Amniotic stem cell (primary cell): Measurements from ENCODE around the gene APOBR.
"Not testable (repeated sequence)": the region's sequence is repeated elsewhere in the genome, so short reads cannot be mapped to it uniquely, and the experiment has no call there.

Experiments used
- DNase-seq: peaks from one replicate; lab custom pipeline; 2025; lab: John Stamatoyannopoulos, UW

APOBR gene

GRCh38 chr16:28499854-28500253, 5.4 kb downstream of the APOBR start:
- DNase-seq, result no peak

DNA sequence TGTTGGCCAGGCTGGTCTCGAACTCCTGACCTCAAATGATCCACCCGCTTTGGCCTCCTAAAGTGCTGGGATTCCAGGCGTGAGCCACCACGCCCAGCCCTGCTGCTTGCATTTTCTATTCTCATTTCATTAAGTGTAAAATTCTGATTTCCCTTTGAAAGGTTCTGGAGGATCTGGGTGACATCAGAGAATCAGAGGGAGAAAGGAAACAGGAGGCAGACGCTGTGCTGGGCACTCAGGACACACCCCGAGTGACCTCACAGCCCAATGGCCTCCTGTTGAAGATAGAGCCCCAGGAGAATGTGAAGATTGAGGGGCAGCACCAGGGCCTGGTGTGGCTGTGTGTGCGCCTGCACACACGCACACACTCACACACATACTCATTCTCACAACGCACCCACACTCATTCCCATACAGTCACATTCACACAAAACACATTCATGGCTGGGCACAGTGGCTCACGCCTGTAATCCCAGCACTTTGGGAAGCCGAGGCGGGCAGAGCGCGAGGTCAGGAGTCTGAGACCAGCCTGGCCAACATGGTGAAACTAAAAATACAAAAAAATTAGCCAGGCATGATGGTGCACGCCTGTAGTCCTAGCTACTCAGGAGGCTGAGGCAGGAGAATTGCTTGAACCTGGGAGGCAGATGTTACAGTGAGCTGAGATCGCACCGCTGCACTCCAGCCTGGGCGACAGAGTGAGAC, 6.2 kb downstream of the APOBR start:
- DNase-seq, result not testable (repeated sequence)

- no peak for DNase-seq
Measured at GRCh38 chr16:28501258-28502232, 7.1 kb downstream of the APOBR start.

DNA sequence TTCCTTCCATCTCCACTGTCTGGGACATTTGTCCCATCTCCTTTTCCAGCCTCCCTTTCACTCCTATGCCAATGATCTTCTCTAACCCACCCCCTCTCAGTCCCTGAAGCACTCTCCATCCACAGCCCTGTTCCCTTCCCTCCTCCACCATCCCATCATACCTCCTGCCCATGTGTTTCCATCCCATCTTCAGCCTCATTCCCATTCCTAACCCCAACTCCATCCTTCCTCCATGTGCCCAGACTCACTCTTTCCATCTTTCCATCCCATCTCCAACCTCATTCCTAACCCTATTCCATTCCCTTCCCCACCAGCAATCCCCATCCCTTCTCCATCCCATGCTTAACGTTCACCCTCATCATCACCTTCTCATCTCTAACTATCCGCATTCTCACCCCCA, 7.8 kb downstream of the APOBR start:
- DNase-seq, result no peak

GRCh38 chr16:28503470-28504259, 9.2 kb downstream of the APOBR start:
- DNase-seq, result no peak

GRCh38 chr16:28504707-28505404, 10.4 kb downstream of the APOBR start:
- DNase-seq, result no peak

- DNase-seq, result no peak
Measured at GRCh38 chr16:28505489-28506137, 11.2 kb downstream of the APOBR start.

- DNase-seq, result no peak
Measured at GRCh38 chr16:28511031-28511430, 16.6 kb downstream of the APOBR start.

DNA sequence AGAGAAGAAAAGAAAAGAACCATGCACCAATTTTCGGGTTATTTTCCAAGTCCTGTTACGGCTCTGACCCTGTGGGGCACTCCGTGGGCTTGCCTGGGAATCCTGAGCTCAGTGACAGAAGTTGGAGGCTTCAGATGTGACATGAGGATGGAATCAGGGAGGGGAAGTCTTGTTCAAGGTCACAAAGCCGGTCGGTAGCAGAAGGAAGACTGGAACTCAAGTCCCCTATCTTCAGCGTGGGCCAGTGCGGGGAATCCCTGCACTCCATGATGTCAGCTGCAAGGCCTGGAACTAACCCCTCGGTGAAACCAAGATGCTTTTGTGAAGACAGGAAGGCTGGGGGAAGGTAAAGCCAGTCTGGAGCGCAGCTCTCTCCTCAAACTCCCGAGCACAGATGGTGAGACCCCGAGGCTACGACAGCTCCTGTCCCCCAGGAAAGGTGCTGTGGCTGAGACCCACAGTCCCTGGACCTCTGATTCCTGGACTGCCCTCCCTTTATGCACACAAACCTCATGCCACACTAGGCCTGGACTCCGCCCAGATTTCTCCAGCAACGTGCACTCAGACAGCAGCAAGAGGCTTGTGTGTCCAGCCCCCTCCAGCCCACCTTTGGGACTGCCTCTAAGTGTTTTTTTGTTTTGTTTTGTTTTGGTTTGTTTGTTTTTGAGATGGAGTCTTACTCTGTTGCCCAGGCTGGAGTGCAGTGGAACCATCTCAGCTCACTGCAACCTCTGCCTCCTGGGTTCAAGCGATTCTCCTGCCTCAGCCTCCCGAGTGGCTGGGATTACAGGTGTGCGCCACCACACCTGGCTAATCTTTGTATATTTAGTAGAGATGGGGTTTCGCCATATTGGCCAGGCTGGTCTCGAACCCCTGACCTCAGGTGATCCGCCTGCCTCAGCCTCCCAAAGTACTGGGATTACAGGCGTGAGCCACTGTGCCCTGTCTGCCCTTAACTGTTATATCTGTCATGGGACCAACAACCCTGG, 17.7 kb downstream of the APOBR start:
- DNase-seq, result no peak

DNA sequence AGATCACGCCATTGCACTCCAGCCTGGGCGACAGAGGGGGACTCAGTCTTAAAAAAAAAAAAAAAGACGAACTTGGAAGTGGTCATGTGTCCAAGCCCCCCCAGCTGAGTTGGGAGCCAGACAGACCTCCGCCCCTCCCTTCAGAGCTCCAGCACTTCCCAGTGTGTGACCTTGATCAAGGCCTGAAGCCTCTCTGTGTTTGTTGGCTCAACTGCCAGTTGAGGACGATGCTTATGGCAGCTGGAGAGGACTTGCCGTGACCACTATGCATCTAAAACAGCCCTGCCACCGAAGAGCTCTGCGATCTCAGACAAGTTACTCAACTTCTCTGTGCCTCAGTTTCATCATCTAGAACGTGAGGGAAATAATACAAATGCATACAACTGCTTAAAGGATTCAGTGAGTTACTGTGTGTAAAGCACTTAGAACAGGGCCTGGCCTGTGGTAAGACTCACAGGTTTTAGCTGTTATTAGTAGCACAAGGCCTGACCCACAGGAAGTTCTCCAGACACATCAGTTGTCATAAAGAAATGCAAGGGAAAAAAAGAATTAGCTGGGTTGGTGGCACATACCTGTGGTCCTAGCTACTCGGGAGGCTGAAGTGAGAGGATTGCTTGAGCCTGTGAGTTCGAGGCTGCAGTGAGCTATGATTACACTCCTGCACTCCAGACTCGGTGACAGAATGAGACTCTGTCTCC, 19.2 kb downstream of the APOBR start:
- DNase-seq, result no peak

GRCh38 chr16:28514246-28514645, 19.8 kb downstream of the APOBR start:
- DNase-seq, result no peak

GRCh38 chr16:28520672-28521071, 26.2 kb downstream of the APOBR start:
- DNase-seq, result no peak

- no peak for DNase-seq
Measured at GRCh38 chr16:28521436-28521835, 27.0 kb downstream of the APOBR start.

DNA sequence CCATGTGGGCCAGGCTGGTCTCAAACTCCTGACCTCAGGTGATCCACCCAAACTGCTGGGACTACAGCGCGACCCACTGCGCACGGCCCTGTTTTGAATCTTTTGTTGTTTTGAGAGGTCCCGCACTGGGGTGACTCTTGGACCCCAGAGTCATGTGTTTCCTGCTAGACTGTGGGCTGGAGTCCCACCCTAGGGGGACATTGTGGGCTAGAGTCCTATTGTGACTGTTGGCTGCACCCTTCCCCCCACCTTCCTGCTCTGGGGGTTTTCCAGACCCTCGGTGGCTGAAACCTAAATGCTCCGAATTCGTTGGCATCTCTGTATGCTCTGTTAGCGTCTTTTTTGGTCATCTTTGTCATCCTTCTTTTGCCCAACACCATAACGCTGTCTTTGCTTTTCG, 28.3 kb downstream of the APOBR start:
- no peak for DNase-seq

DNA sequence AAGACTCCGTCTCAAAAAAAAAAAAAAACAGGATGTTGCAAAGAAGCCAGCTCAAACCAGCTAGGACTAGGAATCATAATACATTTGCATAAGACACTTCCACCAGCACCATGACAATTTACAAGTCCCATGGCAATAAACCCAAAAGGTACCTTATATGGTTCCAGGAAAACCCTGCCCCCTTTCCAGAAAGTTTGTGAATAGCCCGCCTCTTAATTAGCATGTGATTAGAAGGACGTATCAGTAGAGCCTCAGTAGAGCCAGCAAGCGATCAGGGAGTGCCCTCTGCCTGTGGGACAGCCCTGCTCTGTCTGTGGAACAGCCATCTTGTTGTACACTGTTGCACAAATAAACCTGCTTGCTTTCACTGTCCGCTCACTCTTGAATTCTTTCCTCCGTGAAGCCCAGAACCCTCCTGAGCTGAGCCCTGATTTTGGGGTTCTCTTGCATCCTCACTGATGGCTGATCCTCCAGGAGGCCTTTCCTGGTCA, 30.3 kb downstream of the APOBR start:
- DNase-seq, result no peak

DNA sequence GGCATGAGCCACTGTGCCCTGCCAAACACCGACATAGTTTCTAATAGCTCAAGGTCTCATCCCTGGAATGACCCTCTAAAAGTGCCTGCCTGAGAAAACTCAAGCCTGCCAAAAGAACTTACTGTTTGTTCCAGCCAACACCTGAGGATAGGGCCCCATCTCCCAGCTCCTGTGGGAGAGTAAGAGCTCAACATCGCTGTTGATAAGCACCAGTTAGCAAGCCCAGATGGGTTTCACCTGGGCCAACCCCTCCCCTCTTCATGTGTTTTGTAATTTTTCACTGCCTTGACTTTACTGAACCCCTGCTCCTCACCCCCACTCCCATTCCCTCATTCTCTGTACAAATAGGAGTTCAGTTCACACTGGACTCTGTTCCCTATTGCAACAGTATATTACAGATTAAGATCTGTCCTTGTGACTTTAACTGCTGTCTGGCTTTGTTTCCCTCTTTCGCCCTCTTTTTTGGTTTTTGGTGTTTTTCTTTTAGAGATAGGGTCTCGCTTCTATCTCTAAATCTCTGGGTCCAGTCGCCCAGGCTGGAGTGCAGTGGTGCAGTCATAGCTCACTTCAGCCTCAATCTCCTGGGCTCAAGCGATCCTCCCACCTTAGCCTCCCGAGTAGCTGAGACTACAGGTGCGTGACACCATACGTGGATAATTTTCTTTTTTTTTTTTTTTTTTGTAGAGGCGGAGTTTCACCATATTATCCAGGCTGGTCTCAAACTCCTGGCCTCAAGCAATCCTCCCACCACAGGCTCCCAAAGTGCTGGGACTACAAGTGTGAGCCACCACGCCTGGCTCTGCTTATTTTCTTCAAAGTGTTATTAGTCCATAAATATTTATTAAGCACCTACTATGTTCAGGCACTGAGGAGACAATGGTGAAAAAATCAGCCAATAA, 32.0 kb downstream of the APOBR start:
- no peak for DNase-seq

DNA sequence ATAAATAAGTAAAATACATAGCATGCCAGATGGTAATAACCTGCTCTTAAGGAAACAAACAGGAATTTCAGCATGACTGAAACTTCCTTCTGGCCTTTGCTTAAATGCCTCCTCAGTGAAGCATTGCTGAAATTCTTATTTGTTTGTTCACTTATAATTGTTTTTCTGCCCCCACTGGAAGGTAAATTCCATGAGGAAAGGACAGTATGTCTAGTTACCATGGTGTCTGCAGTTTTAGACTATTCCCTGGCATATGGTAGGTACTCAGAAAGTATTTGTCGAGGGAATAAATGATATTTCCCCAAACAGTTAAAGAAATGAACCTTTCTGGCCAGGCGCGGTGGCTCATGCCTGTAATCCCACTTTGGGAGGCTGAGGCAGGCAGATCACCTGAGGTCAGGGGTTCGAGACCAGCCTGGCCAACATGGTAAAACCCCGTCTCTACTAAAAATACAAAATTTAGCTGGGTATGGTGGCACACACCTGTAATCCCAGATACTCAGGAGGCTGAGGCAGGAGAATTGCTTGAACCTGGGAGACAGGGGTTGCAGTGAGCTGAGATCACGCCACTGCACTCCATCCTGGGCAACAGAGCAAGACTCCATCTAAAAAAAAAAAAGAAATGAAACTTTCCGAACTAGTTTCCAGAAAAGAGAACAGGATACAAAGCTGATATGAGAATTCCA, 32.8 kb downstream of the APOBR start:
- DNase-seq, result not testable (repeated sequence)

DNA sequence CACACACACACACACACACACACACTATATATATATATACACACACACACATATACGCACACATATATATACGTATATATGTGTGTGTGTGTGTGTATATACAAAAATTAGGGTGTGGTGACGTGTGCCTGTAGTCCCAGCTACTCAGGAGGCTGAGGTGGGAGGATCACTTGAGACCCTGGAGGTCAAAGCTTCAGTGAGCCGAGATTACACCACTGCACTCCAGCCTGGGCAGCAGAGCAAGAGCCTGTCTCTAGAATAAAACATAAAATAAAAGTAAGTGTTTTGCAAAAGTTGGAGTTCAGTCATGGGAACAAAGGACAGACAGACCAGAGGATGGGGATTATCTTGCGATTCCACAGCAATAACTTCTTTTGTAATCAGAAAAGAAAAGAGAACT, 33.5 kb downstream of the APOBR start:
- DNase-seq, result no peak
